ENCODE measurements around the gene HIVEP1.
"Not testable (repeated sequence)": the region's sequence is repeated elsewhere in the genome, so short reads cannot be mapped to it uniquely, and the experiment has no call there.

The HIVEP1 gene

DNA sequence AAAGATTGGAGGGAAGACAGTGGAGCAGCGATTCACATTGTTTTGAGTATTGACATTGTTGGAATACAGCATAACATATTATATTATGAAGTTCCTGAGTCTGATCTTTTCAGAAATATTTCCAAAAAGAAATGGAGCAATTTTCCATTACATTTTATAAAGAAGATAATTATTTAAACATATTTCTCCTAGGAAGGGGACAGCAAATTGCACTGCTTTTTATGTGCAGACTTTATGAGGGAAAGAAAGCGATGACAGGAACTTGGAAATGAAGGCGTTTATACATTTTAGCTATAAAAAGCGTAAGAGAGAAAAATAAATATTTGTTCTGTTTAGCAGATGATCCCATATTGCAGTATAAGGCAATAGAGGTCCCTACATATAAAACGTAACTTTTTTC is 161.1 kb downstream of the HIVEP1 start:
- TF ChIP-seq, protein P1, sequence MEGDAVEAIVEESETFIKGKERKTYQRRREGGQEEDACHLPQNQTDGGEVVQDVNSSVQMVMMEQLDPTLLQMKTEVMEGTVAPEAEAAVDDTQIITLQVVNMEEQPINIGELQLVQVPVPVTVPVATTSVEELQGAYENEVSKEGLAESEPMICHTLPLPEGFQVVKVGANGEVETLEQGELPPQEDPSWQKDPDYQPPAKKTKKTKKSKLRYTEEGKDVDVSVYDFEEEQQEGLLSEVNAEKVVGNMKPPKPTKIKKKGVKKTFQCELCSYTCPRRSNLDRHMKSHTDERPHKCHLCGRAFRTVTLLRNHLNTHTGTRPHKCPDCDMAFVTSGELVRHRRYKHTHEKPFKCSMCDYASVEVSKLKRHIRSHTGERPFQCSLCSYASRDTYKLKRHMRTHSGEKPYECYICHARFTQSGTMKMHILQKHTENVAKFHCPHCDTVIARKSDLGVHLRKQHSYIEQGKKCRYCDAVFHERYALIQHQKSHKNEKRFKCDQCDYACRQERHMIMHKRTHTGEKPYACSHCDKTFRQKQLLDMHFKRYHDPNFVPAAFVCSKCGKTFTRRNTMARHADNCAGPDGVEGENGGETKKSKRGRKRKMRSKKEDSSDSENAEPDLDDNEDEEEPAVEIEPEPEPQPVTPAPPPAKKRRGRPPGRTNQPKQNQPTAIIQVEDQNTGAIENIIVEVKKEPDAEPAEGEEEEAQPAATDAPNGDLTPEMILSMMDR (IDR thresholded peaks at IDR 0.05; ENCODE audit: borderline replicate concordance, control extremely low read depth, extremely low read depth, insufficient read depth, missing control alignments) = no peak
- no peak for DNase-seq (ENCODE audit: low spot score)
- in situ Hi-C loops (cut with MboI; ENCODE audit: low sequenced_read_pairs, unreplicated experiment) = no loop called here

DNA sequence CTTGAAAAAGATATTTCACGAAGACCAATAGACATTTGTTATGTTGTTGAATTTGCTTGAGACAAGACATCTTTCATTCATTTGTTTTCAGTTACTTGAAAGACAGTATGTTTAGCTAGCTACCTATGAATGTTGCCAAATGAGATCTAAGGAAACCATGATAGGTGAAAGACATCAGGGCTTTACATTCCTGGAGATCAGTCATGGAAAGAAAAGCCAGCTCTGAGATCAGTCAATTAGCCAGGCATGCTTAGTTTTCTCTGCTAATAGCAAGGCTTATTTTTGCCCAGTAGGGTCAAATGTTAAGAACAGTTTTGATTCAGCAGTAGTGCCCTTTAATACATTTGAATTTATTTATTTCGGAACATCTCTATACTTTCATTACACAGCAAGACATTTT is 161.5 kb downstream of the HIVEP1 start:
- no peak for DNase-seq (ENCODE audit: low spot score)
- in situ Hi-C loops (cut with MboI; ENCODE audit: low sequenced_read_pairs, unreplicated experiment) = no loop called here
- TF ChIP-seq, protein P1 (IDR thresholded peaks at IDR 0.05; ENCODE audit: borderline replicate concordance, control extremely low read depth, extremely low read depth, insufficient read depth, missing control alignments) = no peak

DNA sequence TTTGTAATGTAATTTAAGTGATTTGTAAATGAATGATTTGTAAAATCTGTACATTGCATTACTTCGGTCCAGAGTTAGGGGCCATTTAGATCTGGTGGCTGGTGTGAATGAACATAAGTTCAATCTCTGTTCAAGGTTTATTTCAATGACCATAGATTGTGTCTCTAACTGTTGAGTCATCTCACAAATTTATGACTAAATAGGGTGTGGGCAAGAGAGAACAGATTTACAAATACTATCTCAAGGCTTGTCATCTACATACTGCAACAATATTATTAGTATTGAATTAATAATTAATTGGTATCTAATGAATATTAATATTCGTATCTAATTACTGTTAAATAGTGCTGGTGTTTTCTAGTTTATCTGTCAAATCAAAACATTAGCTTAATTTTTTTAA is 162.8 kb downstream of the HIVEP1 start:
- in situ Hi-C loops (cut with MboI; ENCODE audit: low sequenced_read_pairs, unreplicated experiment) = no loop called here
- TF ChIP-seq, protein P1 (IDR thresholded peaks at IDR 0.05; ENCODE audit: borderline replicate concordance, control extremely low read depth, extremely low read depth, insufficient read depth, missing control alignments) = no peak
- DNase-seq (ENCODE audit: low spot score) = no peak

DNA sequence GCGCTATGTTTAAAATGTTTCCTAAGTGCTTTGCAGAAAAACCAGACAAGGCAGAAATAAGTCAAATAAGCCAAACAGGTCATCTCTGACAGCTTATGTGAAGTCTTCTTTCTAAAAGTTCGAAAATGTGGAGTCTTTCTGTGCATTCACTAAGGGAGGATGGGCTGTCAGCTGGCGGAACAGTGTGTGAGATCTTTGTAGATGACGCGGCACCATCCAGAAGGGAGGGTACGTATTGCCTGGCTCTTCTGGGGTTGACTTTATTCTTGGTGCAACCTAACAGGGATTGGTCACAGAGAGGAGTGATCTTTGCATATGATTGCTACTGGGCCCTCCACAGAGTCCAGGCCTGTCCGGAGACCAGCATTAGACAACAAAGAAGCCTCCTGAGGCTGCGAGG is 163.5 kb downstream of the HIVEP1 start:
- TF ChIP-seq, protein P1 (IDR thresholded peaks at IDR 0.05; ENCODE audit: borderline replicate concordance, control extremely low read depth, extremely low read depth, insufficient read depth, missing control alignments) = no peak
- in situ Hi-C loops (cut with MboI; ENCODE audit: low sequenced_read_pairs, unreplicated experiment) = no loop called here
- DNase-seq (ENCODE audit: low spot score) = no peak

DNA sequence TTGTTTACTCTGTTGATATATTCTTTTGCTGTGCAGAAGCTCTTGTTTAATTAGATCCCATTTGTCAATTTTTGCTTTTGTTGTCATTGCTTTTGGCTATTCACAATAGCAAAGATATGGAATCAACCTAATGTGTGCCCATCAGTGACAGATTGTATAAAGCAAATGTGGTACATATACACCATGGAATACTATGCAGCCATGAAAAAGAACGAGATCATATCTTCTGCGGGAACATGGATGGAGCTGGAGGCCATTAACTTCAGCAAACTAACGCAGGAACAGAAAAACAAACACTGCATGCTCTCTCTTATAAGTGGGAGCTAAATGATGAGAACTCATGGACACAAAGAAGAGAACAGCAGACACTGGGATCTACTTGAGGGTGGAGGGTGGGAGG is 164.7 kb downstream of the HIVEP1 start:
- in situ Hi-C loops (cut with MboI; ENCODE audit: low sequenced_read_pairs, unreplicated experiment); DNase-seq (ENCODE audit: low spot score): not testable (repeated sequence)

DNA sequence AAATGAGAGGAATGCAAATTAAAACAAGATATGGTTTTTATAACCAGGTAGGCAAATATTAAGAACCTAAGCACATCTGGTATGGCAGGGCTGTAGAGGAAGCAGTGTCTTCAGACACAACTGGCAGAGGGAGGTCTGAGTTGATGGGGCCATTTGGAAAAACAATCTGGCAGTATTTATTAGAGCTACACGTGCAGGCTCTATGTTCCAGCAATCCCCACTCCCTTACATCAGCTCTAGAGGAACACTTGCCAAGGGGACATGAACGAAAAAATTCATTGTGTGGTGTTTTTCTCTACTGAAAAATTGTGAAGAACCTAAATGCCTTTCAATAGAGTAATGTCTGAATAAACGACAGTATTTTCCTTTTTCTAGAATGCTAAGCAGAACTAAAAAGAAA is 166.4 kb downstream of the HIVEP1 start:
- in situ Hi-C loops (cut with MboI; ENCODE audit: low sequenced_read_pairs, unreplicated experiment) = no loop called here
- TF ChIP-seq, protein P1 (IDR thresholded peaks at IDR 0.05; ENCODE audit: borderline replicate concordance, control extremely low read depth, extremely low read depth, insufficient read depth, missing control alignments) = no peak
- no peak for DNase-seq (ENCODE audit: low spot score)

DNA sequence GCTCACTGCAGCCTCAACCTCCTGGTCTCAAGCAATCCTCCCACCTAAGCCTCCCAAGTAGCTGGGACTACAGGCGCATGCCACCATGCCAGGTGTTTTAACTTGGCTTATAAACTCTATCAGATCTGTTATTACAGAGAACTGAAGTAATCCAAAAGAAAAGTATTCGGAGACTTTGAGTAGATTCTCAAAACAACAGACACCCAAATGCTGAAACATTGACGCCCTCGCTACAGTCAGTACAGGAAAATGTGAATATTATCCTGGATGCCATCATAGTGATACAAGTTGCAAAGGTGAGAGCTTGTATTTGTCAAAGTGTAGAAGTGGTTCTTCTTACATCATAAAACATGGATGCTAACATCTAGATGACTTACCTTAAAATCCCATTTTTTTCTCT is 169.4 kb downstream of the HIVEP1 start:
- TF ChIP-seq, protein P1 (IDR thresholded peaks at IDR 0.05; ENCODE audit: borderline replicate concordance, control extremely low read depth, extremely low read depth, insufficient read depth, missing control alignments) = no peak
- in situ Hi-C loops (cut with MboI; ENCODE audit: low sequenced_read_pairs, unreplicated experiment) = no loop called here
- DNase-seq (ENCODE audit: low spot score) = no peak
